ENCODE data around the gene GSE1.

GSE1 gene

GRCh38 chr16:85641305-85641704 lies 28.2 kb downstream of the GSE1 start:
- Histone ChIP-seq H3K4me3 (ENCODE audit: low read depth in 1 of 2, low read length in 1 of 2) (no peak overlapping the region), H3K27me3 (no peaks in the 10 kb centered on the region), H3K9me3 (no peaks in the 10 kb centered on the region), H3K27ac (no peak overlapping the region), H3K36me3 (peaks cover 47% of the 10 kb centered on the region), H3K4me1 (ENCODE audit: control insufficient read depth in 1 of 2, insufficient read depth in 1 of 2, low read depth in 1 of 2, low read length in 1 of 2) (peaks cover 12 to 14% of the 10 kb centered on the region in 2 experiments)
- no peak for TF ChIP-seq CTCF (IDR thresholded peaks at IDR 0.05)

DNA sequence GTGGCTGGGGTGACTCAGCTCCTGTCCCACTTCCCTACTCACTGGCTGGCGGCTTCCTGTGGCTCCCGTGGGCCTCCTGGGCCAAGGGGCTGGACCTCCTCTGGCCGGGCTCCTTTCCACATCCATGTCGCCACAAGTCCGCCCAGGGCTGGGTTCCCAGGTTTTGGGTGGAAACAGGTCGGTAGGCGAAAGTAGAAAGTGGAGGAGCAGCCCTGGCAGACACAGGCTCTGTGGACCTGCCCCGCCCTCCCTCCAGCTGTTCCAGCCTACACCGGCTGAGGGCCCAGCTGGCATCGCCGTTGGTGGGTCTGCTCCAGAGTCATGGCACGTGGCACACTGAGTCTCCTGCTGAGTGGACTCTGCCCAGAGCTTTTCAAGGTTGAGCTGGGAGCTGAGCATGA lies 28.7 kb downstream of the GSE1 start:
- no peaks in the 10 kb centered on the region for H3K27me3 ChIP-seq
- no peaks in the 10 kb centered on the region for H3K9me3 ChIP-seq
- no peak overlapping the region for H3K27ac ChIP-seq
- peaks cover 49% of the 10 kb centered on the region for H3K36me3 ChIP-seq
- TF ChIP-seq CTCF (IDR thresholded peaks at IDR 0.05) = no peak
- H3K4me1 ChIP-seq (ENCODE audit: control insufficient read depth in 1 of 2, insufficient read depth in 1 of 2, low read depth in 1 of 2, low read length in 1 of 2) = peaks cover 12 to 14% of the 10 kb centered on the region in 2 experiments
- H3K4me3 ChIP-seq (ENCODE audit: low read depth in 1 of 2, low read length in 1 of 2) = no peak overlapping the region

DNA sequence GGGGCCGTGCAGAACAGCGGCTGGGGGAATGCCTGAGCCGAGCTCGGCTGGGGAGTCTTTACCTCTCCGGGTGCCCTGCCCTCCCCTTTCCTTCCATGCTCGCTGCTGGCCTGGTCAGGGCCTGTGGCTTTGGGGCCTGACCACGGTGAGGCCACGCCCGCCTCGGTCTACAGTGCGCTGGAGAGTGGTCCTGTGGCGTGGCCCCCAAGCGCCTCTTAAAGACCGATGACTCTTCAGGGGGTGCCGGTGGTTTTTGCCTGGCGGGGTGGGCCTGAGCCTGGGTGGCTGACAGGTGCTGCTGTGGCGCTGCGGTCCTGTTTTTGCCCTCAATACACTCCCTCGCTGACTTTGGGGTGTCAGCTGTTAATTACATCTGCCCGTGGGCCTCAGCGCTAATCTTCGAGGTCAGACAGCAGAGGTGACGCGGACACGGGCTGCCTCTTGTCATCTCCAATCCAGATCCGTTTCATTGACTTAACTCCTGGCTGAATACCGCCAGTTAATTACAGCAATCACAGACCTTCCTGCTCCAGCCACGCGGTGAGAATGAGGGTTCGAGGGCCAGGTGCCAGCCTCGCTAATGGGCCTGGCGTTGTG lies 29.7 kb downstream of the GSE1 start:
- H3K36me3 ChIP-seq = peaks cover 48% of the 10 kb centered on the region
- H3K4me3 ChIP-seq (ENCODE audit: low read depth in 1 of 2, low read length in 1 of 2) = no peak overlapping the region
- H3K9me3 ChIP-seq = no peaks in the 10 kb centered on the region
- no peak overlapping the region for H3K27ac ChIP-seq
- peaks cover 12 to 14% of the 10 kb centered on the region in 2 experiments for H3K4me1 ChIP-seq (ENCODE audit: control insufficient read depth in 1 of 2, insufficient read depth in 1 of 2, low read depth in 1 of 2, low read length in 1 of 2)
- H3K27me3 ChIP-seq = no peaks in the 10 kb centered on the region
- no peak for TF ChIP-seq CTCF (IDR thresholded peaks at IDR 0.05)

DNA sequence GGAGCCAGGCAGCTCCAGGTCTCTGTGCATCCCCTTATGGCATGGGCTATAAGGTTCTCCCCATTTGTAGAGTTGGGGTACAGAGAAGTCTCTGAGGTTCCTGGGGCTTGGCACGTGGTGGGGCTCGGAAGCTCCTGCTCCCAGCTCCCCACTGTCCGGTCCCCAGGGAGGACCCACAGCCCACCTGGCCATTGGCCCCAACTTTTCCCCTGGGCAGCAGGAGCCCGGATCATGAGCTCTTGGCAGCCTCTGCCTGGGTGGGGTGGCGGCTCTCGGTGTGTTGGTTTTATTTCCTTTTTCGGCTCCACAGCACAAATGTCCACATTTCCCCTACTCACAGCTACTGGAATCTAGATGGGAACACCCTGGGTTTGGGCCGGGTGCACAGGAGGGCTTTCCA lies 30.5 kb downstream of the GSE1 start:
- TF ChIP-seq CTCF (IDR thresholded peaks at IDR 0.05) = no peak
- peaks cover 51% of the 10 kb centered on the region for H3K36me3 ChIP-seq
- no peaks in the 10 kb centered on the region for H3K9me3 ChIP-seq
- H3K4me3 ChIP-seq (ENCODE audit: low read depth in 1 of 2, low read length in 1 of 2) = no peak overlapping the region
- H3K27ac ChIP-seq = no peak overlapping the region
- H3K4me1 ChIP-seq (ENCODE audit: control insufficient read depth in 1 of 2, insufficient read depth in 1 of 2, low read depth in 1 of 2, low read length in 1 of 2) = peaks cover 12 to 14% of the 10 kb centered on the region in 2 experiments
- H3K27me3 ChIP-seq = no peaks in the 10 kb centered on the region

- Histone ChIP-seq H3K27ac (no peak overlapping the region), H3K27me3 (no peaks in the 10 kb centered on the region), H3K9me3 (no peaks in the 10 kb centered on the region), H3K4me1 (ENCODE audit: control insufficient read depth in 1 of 2, insufficient read depth in 1 of 2, low read depth in 1 of 2, low read length in 1 of 2) (peaks cover 12 to 14% of the 10 kb centered on the region in 2 experiments), H3K36me3 (peaks cover 56% of the 10 kb centered on the region), H3K4me3 (ENCODE audit: low read depth in 1 of 2, low read length in 1 of 2) (no peak overlapping the region)
- no peak for TF ChIP-seq CTCF (IDR thresholded peaks at IDR 0.05)
Measured at GRCh38 chr16:85644093-85644712, 31.1 kb downstream of the GSE1 start.

All from neutrophil (primary cell).